Right lung (tissue), 5 donors: Measurements from ENCODE around the gene NAT16. TPM values are rescaled to one million over a fixed set of nuclear protein-coding genes. Genes with fewer than 3 reads are reported as not detected.
"Not testable (repeated sequence)": the region's sequence is repeated elsewhere in the genome, so short reads cannot be mapped to it uniquely, and the experiment has no call there.

Experiments
- DNase-seq, 2 donors: peaks; one replicate each; pipeline ENCODE4 v3.0.0-alpha.2; 2013
- polyA plus RNA-seq, 5 donors: library from polyadenylated mRNA; unstranded; fragments of 120-200 nt; gene quantifications; one replicate each; pipeline versions ENCODE4 v1.2.1 to v1.2.3, GENCODE V29; 2013; ENCODE audit warnings: inconsistent platforms in 1 of 5, low replicate concordance in 1 of 5; ENCODE audit not compliant: insufficient read length in 5 of 5, insufficient read depth in 1 of 5

The NAT16 gene
- polyA plus RNA-seq, 5 donors = 0.05 to 0.12 (median 0.08) TPM; not detected in 2

DNA sequence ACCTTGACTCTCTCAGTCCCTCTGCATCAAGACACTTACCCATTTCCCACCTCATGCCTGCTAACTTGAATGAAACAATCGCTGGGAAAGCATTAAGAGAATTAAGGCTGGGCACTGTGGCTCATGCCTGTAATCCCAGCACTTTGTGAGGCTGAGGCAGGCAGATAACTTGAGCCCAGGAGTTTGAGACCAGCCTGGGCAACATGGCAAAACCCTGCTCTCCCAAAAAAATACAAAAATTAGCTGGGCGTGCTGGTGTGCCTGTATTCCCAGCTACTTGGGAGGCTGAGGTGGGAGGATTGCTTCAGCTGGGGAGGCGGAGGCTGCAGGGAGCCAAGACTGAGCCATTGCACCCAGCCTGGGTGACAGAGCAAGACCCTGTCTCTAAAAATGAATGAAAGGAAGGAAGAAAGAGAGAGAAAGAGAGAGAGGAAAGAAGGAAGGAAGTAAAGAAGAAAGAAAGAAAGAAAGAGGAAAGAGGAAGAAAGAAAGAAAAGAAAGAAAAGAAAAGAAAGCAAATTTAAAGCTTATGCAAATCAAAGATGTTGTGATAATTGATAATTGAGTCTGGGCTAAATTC, 52.5 kb downstream of the NAT16 start:
- DNase-seq = no peak

DNA sequence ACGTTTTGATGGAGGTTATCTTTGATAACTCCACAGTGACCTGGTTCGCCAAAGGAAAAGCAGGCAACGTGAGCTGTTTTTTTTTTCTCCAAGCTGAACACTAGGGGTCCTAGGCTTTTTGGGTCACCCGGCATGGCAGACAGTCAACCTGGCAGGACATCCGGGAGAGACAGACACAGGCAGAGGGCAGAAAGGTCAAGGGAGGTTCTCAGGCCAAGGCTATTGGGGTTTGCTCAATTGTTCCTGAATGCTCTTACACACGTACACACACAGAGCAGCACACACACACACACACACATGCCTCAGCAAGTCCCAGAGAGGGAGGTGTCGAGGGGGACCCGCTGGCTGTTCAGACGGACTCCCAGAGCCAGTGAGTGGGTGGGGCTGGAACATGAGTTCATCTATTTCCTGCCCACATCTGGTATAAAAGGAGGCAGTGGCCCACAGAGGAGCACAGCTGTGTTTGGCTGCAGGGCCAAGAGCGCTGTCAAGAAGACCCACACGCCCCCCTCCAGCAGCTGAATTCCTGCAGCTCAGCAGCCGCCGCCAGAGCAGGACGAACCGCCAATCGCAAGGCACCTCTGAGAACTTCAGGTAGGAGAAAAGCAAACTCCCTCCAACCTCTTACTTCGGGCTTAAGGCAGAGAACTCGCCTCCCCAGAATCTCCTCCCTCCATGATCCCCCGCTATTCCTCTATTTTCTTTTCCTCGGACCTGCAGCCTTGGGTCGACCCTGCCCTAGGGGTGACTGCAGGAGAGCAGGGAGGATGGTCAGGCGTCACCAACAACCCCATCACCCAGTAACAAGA, 53.2 kb downstream of the NAT16 start, which contains the start of gene SERPINE1:
Gene SERPINE1, plus strand, starts transcription at position 454 of the 809 bp plus-strand sequence. CDS start 1,290 bp downstream, outside the sequence.
- peak; percentile 88 to 89 for DNase-seq

DNA sequence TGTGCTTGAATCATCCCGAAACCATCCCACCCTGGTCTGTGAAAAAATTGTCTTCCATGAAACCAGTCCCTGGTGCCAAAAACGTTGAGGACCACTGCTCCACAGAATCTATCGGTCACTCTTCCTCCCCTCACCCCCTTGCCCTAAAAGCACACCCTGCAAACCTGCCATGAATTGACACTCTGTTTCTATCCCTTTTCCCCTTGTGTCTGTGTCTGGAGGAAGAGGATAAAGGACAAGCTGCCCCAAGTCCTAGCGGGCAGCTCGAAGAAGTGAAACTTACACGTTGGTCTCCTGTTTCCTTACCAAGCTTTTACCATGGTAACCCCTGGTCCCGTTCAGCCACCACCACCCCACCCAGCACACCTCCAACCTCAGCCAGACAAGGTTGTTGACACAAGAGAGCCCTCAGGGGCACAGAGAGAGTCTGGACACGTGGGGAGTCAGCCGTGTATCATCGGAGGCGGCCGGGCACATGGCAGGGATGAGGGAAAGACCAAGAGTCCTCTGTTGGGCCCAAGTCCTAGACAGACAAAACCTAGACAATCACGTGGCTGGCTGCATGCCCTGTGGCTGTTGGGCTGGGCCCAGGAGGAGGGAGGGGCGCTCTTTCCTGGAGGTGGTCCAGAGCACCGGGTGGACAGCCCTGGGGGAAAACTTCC, 54.0 kb downstream of the NAT16 start:
- no peak for DNase-seq

DNA sequence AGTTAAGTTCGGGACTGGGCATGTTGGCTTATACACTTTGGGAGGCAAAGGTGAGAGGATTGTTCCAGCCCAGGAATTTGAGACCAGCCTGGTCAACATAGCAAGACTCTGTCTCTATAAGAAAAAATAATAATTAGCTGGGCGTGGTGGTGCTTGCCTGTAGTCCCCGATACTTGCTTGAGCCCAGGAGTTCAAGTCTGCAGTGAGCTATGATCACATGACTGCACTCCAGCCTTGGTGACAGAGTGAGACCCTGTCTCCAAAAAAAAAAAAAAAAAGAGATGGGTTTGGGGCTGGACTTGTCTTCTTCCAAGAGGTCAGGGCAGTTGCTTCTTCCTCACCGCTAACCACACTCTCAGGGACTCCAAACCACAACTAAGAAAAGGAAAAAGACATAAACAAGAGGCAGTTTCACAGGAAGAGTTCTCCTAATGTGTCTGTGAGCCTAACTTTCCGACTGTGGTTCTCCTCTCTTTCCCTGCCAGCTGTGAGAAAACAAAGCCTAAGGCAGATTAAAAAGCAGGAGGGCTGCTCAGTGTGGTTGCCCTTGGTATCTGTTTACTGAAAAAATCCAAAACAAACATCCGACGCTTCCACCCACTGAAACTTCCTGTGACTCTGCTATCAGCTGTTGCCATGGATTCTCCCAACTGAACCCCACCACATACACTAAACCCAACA, 55.6 kb downstream of the NAT16 start:
- peak in 1 of 2 donors; percentile 55 for DNase-seq

DNA sequence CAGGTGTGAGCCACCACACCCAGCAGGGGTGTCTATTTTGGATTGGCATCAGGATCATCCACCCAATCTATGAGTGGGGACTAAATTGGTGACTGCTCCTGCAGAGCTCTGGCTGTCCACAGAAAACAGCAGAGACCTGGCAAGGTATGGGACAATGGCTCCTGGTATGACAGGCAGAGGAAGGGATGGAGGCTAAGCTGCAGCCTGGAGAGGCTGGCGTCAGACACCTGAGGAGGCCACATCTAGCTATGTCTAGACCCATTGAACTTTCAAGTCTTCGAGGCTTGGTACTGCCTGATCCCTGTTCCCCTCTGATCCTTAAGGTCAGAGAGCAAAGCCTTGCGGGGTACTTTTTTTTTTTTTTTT, 56.4 kb downstream of the NAT16 start:
- DNase-seq = no peak

DNA sequence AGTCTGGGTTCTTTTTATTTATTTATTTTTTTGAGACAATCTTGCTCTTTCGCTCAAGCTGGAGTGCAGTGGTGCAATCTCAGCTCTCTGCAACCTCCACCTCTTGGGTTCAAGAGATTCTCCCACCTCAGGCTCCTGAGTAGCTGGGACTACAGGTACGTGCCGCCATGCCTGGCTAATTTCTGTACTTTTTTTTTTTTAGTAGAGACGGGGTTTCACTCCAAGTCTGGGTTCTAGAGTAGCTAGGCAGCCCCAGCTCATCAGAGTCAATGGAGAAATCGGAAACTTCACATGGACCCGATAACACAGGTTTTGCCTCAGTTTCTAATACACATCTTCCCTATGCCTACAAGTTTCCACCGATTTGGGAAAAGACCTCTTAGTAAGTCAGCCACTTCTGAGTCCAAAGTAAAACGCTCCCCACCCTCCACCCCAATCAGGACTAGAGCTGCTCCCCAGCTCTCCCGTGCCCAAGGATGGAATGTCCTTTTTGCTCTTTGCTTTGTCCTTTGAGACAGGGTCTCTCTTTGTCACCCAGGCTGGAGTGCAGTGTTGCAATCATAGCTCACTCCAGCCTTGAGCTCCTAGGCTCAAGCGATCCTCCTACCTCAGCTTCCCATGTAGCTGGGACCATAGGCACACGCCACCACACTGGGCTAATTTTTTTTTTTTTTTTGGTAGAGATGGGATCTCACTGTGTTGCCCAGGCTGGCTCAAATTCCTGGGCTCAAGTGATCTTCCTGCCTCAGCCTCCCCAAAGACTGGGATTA, 57.0 kb downstream of the NAT16 start:
- DNase-seq = no peak

DNA sequence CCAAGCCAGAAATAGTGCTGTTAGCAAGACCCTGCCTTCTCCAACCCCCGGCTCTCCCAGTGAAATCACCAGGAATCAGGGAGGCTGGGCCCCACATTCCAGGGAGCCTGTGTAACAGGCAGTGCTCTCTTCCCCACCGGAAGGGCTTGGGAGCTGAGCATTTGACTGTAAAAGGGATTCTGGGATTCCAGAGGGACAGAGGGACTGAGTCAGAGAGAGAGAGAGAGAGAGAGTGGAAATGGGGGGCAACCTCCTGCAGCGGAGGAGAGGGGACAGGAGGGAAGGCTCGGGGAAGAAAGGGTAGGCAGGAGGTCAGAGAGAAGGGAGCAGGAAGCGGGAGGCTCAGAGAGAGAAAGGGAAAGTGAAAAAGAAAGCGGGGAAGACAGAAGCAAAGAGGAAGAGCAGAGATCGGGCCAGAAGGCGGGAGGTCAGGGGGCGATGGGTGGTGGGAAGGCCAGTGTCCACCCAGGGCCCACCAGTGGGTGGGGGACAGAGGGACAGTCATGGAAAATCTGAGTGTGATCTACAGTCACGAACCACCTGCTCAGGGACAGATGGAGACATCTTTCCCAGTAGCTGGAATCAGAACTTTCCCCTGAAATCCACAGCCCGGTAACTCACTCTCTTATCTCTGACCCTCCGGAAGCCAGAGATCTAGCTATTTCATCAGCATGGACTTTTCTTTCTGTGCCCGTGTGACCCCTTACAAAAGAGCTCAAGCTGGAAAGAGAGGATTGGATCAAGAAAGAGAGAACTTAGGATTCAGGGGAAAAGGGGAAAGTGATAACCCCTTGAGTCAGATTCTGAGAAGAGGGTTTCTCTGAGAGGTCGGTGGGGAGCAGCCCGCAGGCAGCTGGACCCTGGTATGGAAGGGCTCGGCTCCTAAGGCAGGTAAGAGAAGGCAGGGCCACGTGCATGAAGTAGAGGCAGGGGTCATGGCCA, 57.8 kb downstream of the NAT16 start:
- DNase-seq = peak; percentile 72 to 73

DNA sequence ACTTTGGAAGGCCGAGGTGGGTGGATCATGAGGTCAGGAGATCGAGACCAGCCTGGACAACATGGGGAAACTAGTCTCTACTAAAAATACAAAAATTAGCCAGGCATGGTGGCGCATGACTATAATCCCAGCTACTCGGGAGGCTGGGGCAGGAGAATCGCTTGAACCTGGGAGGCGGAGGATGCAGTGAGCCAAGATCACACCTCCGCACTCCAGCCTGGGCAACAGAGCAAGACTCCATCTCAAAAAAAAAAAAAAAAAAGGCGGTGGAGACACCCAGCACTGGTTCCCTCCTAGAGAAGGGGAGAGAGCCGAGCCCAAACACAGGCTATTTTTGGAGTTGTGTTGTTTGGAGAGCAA, 58.5 kb downstream of the NAT16 start:
- DNase-seq = not testable (repeated sequence)

Other genes with a start within 250 kb of the NAT16 start
- under 1 TPM; 0.37 to 0.73 (median 0.51) TPM for gene MUC3A, start 230.8 kb downstream of the NAT16 start, polyA plus RNA-seq
- 1 to 10 TPM in 2 of 5 donors, under 1 TPM in 3; 0.54 to 2.6 (median 0.93) TPM for gene MUC12, start 210.7 kb downstream of the NAT16 start, polyA plus RNA-seq
- under 1 TPM in 1 of 5 donors, not detected in 4; 0.31 TPM for gene MUC17, start 160.2 kb downstream of the NAT16 start, polyA plus RNA-seq
- gene TRIM56, start 94.8 kb downstream of the NAT16 start, polyA plus RNA-seq = 10 to 100 TPM; 21.8 to 28.0 (median 22.7) TPM
- gene SERPINE1, start 53.2 kb downstream of the NAT16 start, polyA plus RNA-seq = 1 to 10 TPM; 2.0 to 4.6 (median 3.6) TPM
- 100 to 1,000 TPM in 1 of 5 donors, 10 to 100 TPM in 4; 77.4 to 100 (median 82.7) TPM for gene AP1S1, start 25.8 kb downstream of the NAT16 start, polyA plus RNA-seq
- gene VGF, start 14.7 kb downstream of the NAT16 start, polyA plus RNA-seq = 1 to 10 TPM in 1 of 5 donors, under 1 TPM in 4; 0.54 to 1.4 (median 0.90) TPM
- under 1 TPM in 3 of 5 donors, not detected in 2; 0.07 to 0.15 (median 0.09) TPM for gene MOGAT3, start 20.7 kb upstream of the NAT16 start, polyA plus RNA-seq
- 10 to 100 TPM; 39.6 to 72.2 (median 55.9) TPM for gene PLOD3, start 37.3 kb upstream of the NAT16 start, polyA plus RNA-seq
- 10 to 100 TPM; 42.7 to 77.4 (median 53.5) TPM for gene ZNHIT1, start 37.9 kb upstream of the NAT16 start, polyA plus RNA-seq
- gene CLDN15, start 57.5 kb upstream of the NAT16 start, polyA plus RNA-seq = 10 to 100 TPM; 11.5 to 20.2 (median 16.4) TPM
- gene FIS1, start 64.8 kb upstream of the NAT16 start, polyA plus RNA-seq = 100 to 1,000 TPM; 121 to 163 (median 125) TPM
- 10 to 100 TPM; 49.6 to 53.1 (median 52.1) TPM for gene IFT22, start 141.5 kb upstream of the NAT16 start, polyA plus RNA-seq
- gene COL26A1, start 182.6 kb upstream of the NAT16 start, polyA plus RNA-seq = 1 to 10 TPM; 5.9 to 8.6 (median 6.0) TPM